Measurements from ENCODE around the gene WNT7B.

GRCh38 chr22:46025973-46026898 lies 49.3 kb upstream of the WNT7B start:
- no peak for TF ChIP-seq NR3C1 (CRISPR knock-in tag; conservative IDR thresholded peaks at IDR 0.05; ENCODE audit: low read depth)
- no peak for TF ChIP-seq CTCF (IDR thresholded peaks at IDR 0.05)
- TF ChIP-seq SMAD3 (CRISPR knock-in tag; IDR thresholded peaks at IDR 0.05; ENCODE audit: borderline replicate concordance), result no peak
- no peak for TF ChIP-seq ETV6 (CRISPR knock-in tag; IDR thresholded peaks at IDR 0.05)
- no peak for TF ChIP-seq ATF2 (CRISPR knock-in tag; IDR thresholded peaks at IDR 0.05; ENCODE audit: borderline replicate concordance, low read depth)
- no peak for TF ChIP-seq AFF4 (CRISPR knock-in tag; IDR thresholded peaks at IDR 0.05; ENCODE audit: borderline replicate concordance)
- no peak for TF ChIP-seq CDX4 (CRISPR knock-in tag; IDR thresholded peaks at IDR 0.05; ENCODE audit: borderline replicate concordance)
- no peak for TF ChIP-seq E2F1 (CRISPR knock-in tag; IDR thresholded peaks at IDR 0.05)
- TF ChIP-seq E2F5 (CRISPR knock-in tag; IDR thresholded peaks at IDR 0.05), result no peak
- no peak for TF ChIP-seq MAX (CRISPR knock-in tag; IDR thresholded peaks at IDR 0.05)
- TF ChIP-seq JUN (CRISPR knock-in tag; IDR thresholded peaks at IDR 0.05), result no peak
- TF ChIP-seq ARID4B (CRISPR knock-in tag; IDR thresholded peaks at IDR 0.05; ENCODE audit: borderline replicate concordance), result no peak
- no peak for TF ChIP-seq HMGXB4 (CRISPR knock-in tag; IDR thresholded peaks at IDR 0.05)
